CD4-positive, alpha-beta T cell treated with Interleukin-12 subunit alpha and Interleukin-12 subunit beta, for 1 hour (primary cell): ENCODE data around the gene KLF7.

Experiments used
- DNase-seq: peaks from one replicate; pipeline ENCODE4 v3.0.0-alpha.2; 2020

Gene KLF7

DNA sequence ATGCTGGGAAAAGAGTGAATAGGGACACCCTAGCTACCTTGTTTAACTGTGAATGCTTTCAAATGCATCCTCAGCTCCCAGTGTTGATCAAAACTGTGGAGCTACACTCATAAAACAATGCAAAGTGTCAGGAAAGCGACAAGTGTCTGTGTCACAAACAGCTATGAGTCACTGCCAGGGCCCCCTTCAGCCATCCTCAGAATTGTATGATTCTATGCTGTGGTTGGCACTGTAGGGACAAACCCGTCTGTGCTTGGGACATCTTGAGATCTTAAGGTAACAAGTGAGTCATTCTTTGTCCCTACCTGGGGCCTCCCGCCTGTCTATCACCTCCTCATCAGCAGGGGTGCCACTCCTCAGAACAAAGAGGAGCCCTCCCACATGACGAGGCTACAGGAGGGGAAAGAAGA, 42.4 kb downstream of the KLF7 start:
- DNase-seq: no peak

DNA sequence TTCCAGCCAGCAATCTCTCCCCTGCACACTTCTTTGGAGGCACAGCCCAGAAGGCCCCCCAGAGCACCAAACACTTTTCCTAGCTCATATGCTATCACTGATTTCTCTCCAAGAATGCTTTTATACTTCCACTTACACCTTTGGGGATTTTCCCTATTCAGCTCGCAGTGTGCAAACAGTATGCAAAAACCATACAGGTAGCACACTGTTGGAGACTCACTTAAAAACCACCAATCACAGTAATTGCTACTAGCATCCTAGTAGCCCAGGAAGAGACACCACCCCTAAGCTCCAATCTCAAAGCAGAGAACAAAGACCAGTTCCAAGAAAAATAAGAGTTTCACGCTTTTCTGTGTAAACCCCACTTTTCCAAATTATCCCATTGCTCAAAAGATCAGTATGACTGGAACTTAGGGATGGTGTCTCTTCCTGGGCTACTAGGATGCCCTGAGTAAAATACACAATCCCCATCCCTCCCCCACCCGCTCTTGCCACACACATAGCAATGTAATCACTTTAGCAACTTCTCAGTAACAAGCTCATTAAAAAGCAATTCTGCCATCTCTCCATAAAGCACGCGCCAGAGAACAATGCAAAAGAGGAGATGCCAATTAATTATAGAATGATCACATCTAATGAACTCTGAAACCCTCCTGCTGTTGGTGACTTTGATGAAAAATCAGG, 43.0 kb downstream of the KLF7 start:
- DNase-seq: no peak

DNA sequence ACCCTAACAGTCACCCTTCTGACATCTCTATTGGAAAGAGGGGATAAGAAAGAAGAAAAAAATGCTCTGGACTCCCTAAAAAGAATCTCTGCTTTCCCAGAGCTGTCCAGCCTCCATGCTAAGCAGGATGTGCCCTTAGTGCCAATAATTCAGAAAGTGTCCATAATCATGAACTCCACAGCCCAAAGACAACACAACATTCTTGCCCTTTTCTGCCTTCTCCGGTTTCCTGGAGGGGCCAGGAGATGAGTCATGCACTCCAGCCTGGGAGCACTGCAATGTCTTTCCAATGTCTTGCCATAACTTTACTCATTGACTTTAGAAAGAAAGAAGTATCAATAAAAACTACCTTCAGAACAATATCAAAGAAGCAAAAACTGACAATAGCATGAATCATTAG, 44.0 kb downstream of the KLF7 start:
- no peak for DNase-seq

DNA sequence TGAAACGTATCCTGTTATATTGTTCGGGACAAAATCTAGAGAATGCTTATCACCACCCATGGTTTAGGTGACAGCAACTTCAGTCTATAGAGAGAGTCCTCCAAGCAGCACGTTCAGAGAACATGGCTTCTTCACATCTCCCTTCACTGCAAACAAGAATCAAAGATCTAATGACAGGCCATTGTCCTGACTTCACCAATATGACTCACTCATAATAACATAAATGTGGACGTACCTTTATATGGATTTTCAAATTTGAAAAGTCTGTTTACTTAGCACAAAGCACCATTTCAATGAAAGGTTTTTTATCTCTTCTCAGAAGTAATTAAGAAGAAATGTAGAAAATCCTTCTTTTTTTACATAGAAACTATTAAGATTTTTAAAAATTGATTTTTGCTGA, 46.7 kb downstream of the KLF7 start:
- no peak for DNase-seq

DNA sequence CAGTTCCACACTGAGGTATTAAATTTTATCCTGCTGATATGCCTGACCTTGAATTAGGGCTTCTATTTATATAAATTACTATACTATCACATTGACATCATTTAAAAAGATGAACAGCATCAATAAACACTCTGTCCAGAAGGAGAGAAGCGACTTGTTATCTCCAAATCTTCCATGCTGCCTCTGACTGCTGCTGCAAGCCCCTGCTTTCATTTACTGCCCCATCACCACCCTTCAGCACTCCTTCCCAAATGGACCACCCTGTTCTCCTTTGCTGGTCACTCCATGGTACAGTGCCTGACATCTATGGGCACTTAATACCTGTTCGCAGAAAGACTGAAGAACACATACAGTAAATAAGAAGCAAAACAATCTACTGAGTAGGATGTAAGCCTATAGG, 48.1 kb downstream of the KLF7 start:
- DNase-seq: no peak

DNA sequence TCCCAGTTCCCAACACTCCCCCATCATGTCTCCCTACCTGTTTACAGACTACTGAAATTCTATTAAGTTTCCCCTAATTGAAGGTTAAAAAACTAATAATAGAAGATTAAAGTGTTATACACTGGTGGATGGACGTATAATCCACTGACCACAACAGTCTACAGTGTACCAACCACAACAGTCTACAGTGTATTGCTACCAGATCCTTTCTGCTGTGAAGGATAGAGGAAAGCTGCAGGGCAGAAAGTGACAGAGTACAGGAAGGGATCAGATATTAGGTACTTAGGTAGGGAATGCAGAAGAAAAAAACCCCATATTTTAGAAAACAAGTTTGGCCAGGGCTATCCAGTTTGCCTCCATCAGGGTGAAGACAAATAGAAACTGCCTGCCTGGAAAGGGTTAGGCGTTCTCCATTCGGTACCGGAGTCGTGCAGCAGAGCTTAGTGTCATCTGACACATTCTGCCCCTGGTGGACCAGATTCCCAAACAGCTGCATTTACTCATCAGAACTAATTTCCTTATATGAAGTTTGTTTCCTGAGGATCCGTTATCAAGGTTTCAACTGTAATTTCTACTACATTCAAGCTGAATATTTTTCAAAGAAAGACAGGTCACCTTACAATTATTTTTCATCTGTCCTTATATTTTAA, 49.9 kb downstream of the KLF7 start:
- DNase-seq: no peak

DNA sequence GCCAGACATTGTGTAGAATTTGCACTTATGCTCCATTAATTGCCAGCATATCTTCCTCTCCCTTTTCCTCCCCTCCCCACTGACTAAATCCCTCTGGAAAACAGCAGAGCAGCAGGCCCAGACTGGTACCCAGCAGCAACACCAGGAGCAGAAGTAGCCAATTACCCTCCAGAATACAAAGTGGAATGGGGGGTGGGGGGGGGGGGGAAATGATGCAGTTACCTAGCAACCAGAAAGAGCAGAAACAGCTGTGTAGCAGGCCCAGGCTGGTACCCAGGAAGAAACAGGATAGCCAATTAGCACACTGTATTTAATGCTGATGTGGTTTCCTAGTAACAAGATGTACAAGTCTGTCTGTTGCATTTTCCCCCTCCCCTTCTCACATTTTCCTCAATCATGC, 52.3 kb downstream of the KLF7 start:
- no peak for DNase-seq

DNA sequence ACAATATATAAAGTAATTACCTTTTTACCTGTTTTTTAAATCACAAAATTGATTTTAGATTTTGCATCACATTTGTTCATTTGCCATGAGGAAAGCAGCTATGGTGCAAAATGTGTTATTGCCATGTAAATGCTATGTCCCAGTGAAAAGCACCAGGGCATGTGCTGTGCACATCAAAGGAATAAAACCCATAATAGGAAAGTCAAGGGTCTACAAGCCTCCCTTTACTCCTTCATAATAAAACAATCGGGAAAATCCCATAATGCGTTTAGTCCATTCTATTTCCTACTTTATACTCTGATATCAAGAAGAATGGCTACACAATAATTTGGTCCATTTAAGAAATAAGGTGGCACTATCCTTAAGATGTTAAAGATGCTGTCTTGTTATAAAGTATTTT, 53.0 kb downstream of the KLF7 start:
- no peak for DNase-seq

DNA sequence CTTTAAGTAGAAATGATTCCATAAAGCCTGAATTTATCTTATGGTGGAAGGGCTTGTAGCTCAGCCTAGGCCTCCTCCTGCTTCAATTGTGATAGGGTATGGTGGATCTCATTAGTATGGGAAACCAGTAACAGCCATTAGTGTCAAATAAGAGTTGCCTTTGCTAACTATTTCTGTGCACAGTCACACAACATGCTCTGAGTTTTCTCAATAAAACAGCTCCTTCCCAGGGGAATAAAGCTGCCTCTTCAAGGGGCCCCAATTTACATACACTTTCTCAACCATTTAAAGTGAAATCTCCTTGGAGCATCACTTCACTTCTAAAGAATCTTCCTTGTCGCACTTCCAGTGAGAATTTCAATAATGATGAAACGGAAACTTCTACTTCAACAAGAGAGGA, 53.4 kb downstream of the KLF7 start:
- no peak for DNase-seq

DNA sequence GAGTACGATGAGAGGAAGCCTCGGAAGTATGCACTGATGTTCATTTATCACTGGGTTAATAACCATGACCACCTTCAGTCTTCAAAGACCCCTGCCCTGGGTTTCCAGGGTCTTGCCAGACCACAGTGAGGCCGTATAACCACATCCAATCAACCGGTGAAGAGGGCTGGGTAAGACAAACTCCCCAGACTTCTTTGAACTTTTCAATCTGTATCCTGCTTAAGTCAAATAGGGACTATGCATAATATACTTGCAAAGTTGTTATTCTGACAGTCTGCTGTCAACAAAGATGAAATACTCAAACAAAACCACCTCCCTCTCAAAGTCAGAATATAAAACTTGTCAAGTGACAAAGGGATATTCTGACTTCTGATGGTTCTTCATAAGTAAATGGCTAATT, 54.0 kb downstream of the KLF7 start:
- no peak for DNase-seq

DNA sequence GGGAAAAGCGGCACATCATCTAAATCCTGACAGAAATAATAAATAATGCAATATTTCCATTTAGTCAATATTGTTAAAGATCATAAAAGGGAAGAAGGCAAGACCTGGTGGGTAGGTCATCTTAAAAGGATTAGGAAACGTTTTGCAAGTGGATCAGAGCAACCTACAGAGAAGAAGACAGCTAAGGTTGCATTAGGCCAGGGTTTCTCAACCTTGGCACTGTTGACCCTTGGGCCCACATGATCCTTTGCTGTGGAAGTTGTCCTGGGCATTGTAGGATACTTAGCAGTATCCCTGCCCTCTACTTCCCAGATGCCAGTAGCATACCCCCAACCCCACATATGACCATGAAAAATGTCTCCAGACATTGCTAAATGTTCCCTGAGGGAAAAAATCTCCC, 55.0 kb downstream of the KLF7 start:
- DNase-seq: no peak

DNA sequence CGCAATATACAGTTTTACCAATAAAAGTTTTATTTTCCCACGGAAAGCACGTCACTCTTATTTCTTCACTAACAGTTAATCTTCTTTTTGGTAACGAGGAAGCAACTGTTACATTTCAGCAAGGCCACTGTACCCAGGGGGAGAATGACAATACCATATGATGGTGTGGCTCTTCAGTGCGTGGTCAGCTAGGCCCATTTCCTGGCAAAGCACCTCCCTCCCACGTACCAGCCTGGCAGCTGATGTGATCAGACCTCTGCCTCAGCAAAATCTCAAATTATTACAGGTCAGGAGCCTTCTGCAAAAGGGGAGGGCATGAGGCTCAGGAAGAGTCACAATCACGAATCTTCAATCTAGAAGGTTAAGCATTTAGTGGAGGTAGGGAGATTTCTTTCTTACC, 55.4 kb downstream of the KLF7 start:
- no peak for DNase-seq

DNA sequence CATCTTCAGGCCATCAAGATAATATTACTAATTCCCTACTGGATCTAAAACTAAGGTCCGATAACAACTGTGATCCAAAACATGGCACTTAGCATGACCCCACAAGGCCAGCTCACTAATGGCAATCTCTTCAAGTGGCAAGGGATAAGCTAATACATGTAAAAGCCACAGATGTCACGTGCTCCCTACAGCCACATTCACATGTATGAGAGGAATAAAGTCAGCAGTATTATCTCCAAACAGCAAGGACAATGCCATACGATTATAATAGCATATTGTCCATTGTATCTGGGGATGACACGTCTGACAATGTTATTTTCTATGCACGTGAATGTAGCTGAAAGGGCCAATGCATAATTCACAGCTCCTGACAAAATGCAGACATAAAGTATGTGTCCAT, 56.0 kb downstream of the KLF7 start:
- DNase-seq: no peak

DNA sequence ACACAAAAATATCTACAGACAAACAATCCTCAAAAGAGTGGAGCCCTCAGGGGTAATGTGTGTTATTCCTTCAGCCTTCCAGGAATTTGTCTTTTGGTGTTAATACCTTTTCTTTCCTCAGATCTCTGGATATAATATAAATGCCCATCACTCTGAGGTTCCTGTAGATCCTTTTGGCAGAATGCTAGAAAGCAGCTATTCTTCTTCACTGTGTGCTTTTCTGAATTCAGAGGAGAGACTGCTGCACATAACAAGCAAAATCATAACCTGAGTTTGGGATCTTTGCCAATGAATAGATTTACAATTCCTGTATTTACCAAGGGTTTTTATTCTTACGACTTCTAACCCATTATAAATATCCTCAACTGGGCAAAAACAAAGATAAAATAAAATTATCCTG, 57.3 kb downstream of the KLF7 start:
- DNase-seq: no peak

DNA sequence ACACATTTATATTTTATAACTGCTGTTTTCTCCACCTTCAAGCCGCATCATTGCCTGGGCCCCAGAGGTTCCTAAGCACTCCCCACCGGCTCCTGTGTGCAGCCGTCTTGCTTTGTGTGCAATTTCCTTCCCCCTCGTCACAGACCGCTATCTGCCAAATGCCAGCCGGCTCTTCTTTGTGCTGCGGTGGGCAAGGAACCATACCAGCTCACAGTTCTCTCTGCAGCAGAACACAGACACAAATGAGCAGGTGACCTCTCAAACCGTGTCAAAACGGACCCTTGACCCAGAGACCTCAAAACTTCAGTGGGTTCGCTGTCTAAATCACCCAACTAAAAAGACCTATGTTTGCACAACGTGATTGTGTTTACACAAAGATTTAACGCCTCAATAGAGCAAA, 58.2 kb downstream of the KLF7 start:
- DNase-seq: no peak

DNA sequence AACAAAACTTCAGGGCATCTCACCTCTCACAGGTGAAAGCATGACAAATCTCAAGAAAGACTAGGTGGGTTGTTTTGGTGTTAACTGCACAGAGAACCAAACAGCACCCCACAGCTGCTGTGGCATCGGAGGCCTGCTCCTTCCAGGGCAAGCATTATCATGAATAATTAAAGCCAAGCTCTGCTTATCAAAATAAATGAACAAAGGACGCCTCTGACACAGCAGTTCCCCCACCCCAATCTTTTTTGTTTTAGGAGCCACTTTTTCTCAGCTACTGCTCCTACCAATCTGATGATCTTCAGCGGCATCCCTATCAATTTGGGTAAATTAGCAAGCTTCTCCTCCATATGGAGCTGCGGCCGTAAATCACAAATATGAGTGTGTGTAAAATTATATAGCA, 58.6 kb downstream of the KLF7 start:
- no peak for DNase-seq

DNA sequence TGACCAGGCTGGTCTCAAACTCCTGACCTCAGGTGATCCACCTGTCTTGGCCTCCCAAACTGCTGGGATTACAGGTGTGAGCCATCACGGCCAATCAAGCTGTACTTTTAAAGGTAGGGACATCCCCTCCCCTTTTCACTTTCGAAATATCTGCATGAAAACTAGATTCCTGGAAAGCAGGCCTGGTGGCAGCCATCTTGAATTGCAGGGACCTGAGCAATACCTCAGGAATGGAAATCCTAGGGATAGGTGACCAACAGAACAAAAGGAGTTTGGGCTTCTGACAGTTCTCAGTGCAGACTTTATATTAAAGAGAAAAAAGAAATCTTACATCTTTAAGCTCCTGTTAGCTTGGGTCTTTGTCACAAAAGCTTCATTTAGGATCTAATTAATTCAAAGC, 62.6 kb downstream of the KLF7 start:
- DNase-seq: no peak

DNA sequence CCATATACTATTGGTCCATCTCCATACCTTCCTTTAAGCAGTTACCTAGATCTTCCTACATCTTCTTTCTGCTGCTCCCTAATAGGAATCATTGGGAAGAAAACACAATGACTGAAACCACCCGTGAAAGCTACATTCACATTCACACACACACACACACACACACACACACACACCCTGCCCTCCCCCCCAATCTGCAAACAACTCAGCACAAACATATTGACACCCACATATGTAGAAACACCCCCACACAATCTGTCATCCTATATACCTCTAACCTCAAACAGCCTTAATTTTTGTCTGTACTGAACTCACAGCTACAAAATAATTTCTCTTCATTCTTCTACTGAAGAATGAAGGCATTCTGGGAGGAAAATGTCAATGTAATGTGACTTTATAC, 63.8 kb downstream of the KLF7 start:
- DNase-seq: no peak

DNA sequence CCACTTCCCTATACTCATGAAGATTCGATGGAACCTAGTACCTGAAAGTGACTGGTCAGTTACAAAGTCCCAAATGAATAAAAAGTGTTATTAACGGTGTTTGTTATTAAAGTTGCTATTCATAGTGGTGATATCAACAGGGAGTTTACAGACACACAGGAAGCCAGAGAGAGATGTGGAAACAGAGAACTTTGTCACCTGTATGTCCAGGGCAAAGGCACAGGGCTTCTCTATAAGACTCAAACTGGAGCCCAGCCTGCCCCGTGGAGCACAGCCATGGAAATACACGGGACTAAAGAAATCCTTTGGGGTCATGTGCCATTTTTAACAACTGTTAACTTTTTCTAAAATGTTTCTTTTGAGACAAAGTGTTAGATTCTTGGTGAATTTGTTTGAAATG, 68.5 kb downstream of the KLF7 start:
- DNase-seq: no peak

DNA sequence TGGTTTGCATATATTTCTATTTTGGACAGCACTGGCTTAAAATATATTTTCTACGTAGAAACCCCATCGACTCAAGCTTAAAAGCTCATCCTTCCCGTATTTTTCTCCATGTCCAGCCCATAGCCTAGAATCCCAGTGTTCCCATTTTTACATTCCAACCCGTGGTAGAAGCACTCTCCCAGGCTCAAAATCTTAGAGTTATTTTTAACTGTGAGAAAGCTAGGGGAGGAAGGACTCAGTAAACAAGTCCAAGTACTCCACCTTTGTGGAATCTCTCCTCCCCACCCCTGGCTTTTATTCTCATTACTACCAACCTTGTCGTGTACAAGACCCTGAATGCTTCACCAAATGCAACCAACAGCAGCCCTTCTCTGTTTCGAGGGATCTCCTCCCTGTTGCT, 69.8 kb downstream of the KLF7 start:
- no peak for DNase-seq

DNA sequence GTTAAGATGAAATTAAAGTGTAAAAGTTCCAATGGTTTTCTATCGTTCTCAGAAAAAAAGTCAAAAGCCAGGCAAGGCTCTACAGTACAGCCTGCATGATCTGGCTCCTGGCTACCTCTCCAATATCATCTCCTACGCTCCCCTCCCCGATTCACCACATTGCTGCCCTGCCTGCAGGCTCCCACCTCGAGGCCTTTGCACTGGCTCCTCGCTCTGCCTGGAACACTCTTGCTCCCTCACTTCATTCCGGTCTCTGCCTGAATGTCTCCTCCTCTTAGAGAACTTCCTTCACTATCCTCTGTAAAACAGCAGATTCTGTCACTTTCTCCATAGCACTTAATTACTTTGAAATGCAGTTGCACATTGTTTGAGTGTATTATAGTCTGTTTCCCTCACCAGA, 72.5 kb downstream of the KLF7 start:
- no peak for DNase-seq

DNA sequence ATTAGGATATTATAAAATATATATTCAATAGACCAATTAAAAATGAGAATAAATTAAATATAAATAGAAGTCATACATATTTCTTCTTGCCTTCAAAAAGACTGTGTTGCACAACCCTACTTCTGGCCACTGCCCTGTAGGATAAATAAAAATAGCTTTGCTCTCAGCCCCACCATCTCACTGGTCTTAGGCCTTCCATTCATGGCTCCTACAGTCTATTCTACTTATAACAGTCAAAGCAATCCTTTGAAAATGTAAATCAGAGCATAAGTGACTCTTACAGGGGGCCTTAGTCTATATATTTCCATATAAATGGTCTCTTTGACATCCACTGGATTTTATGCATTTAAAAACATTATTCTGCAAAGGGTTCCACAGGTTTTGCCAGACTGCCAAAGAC, 72.9 kb downstream of the KLF7 start:
- no peak for DNase-seq

DNA sequence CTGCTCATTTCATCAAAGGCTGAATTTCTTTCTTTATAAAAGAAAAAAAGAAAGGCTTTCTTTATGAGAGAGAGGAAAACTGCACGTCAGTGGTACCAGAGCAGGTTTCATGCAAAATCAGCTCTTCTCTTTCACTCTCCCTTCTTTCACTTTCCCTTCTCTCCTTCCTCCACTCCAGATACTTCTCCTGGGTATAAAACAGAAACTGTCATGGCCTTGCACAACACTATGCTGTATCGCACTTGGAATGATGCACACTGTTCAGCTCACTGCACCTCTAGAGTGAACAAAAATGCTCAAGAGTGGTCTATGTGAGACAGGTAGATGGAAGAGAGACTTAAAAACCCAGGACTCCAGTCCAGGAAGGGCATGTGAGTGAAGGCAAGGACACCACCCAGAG, 73.8 kb downstream of the KLF7 start:
- no peak for DNase-seq

DNA sequence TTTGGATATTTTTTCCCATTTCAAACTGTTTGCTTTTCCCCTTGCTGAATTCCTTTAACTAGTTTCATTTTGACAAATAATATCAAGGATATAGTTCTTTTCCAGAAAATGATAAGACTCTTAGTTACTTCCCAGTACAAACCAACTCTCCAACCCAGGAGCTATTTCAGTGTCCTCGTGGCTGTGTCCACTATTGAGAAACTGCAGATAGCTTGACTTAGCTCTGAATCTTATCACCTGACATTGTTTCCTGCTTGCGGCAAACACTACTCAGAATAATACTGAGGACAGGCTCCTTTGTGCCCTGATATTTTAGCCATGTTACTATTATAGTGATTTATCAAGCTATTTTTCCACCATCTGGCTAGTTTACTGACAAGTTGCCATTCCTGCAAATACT, 74.6 kb downstream of the KLF7 start:
- no peak for DNase-seq

DNA sequence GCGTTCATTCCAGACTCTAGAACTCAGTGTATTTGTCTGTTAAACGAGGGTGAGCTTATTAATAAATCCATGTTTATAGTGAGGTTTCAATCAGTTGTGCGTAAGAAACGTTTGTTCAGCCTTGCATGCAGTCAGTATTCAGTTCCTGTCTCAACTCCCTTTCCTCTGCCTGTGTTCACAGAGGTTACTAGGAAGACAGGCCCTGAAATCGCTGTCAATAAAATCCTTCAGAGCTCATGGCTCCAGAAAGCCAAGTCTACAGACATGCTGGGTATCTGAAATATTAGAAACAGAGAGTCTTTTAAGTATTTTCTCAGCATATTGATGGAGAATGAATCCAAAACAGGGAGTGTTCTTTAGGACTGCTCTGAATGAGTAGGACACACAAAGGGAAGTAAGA, 75.4 kb downstream of the KLF7 start:
- DNase-seq: no peak
